ENCODE measurements around the gene SMG6.
"Not testable (repeated sequence)": the region's sequence is repeated elsewhere in the genome, so short reads cannot be mapped to it uniquely, and the experiment has no call there.

SMG6 gene

DNA sequence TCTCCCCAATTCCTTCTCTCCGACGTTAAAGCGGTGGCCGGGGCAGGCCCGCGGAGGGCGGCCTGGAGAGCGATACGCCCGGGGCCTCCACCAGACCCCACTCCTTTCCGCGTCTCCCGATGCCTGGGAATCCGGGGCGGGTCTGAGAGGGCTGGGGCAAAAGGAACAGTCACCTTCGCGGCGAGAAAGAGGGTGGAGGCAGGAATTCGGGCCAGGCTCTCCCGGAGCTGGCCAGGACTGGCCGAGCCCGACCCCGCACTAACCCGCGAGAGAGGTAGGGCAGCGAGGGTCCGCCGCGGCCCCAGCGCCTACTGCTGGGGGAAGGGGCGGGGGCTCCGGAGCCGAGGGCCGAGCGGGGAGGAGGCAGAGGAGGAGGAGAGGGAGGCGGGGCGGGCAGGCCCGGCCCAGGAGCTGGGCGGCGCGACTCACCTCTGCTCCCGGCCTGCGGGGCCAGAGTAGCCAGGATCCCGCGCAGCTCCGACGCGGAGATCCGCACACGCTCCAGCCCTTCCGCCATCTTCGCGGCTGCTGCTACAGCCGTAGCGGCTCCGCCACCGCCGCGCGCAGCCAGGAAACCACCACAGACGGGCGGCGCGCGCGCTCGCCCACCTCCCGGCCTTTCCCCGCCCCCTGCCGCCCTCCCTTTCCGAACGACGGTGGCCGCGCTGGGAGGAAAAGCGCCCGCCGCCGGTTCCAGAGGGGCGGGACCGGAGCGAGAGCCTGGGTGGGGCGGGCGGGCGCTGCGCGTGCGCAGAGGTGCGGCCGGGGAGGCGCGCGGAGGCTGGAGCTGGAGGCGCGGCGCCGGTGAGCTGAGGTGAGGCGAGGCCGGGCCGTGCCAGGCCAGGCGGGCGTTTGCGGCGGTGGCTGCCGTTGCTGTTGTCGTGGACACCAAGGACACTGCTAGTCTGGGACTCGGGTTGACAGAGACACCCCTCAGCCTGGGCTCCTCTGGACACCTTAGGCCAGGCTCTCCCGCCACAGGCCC lies at the start of gene SMG6, which contains the start of gene SRR:
TSS of gene SMG6 (minus strand) at position 582 of the 985 bp plus-strand sequence. CDS start at position 517, 65 bp downstream.
TSS of gene SRR (plus strand) at position 747 of the 985 bp plus-strand sequence. CDS start 11,611 bp downstream, outside the sequence.
- DNase-seq (ENCODE audit: low spot score) = peak; percentile 100

- no peak for DNase-seq (ENCODE audit: low spot score)
These were observed 47.7 kb upstream of the SMG6 start for GRCh38 chr17:2351269-2351668.

DNA sequence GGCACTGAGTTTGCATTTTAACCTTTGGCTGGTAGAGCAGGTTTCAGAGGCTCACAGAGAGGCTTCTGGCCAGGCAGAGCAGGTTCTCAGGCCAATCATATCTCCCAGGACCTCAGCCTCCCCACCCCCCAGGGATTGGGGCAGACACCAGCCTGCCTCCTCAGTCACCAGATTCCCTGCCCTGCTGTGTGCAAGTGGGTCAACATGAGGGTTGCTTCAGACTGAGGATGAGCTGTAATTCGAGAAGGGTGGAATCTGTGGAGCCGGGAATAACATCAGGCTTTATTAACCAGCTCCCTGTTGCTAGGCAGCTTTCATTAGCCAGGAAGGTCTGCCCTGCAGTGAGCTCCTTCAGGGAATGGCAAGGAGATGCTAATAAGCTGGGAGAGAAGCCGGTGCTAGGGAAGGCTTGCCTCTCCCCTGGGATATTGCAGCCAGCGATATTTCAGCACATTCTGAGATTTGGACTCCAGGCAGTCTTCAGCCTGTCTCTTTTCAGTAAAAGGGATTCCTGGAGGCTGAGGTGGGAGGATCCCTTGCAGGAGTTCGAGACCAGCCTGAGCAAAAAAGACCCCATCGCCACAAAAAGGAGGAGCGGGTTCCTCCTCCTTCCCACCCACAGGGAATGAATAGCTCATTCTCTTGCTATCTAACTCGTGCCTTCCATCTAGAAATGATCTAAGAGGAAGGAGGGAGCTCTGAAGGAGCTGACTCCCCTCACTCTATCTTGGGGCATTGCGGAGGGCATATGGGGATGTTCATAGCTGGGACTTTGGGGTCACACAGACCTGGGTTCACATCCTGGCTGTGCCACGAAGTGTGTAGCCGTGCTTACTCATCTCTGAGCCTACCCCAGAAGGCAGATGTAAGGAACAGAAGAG lies 44.5 kb upstream of the SMG6 start:
- DNase-seq (ENCODE audit: low spot score) = peak; percentile 87

- no peak for DNase-seq (ENCODE audit: low spot score)
These were observed 42.9 kb upstream of the SMG6 start for GRCh38 chr17:2346475-2346874.

- no peak for DNase-seq (ENCODE audit: low spot score)
These were observed 40.9 kb upstream of the SMG6 start for GRCh38 chr17:2344528-2344927.

GRCh38 chr17:2343421-2343820 lies 39.8 kb upstream of the SMG6 start:
- DNase-seq (ENCODE audit: low spot score) = no peak

GRCh38 chr17:2338315-2338657 lies 34.7 kb upstream of the SMG6 start:
- DNase-seq (ENCODE audit: low spot score) = peak; percentile 18

DNA sequence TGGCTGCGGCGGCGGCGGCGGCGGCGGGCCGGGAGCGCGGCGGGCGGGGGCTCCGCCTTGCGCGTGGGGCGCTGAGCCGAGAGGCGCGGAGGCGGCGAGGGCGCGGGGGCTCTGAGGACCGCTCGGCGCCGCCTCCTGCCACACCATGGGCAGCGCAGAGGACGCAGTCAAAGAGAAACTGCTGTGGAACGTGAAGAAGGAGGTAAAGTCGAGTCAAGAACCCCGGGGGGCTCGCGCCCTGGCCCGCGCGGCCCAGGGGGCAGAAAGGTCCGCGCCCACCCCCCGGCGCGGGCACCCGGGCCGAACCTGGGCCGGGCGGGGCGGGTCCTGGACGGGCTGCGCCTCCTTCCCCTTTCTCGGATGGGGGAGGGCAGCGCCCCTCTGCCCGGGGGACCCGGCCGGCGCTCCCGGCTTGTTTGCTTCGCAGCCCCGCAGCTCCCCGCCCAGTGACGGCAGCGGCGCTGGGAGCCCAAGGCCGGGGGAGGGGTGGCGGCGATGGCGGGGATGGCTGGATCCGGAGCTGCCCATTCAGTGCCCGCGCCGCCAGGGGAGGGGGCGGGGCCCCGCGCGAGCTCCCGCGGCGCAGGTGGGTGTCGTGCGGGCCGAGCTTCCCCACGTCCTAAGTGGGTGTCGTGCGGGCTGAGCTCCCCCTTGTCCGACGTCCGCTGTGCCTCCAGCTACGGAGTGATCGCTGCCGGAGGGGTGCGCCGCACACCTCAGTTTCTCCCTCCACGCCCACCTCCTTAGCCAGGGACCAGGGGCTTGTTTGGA lies 34.1 kb upstream of the SMG6 start:
- DNase-seq (ENCODE audit: low spot score) = peak; percentile 93

DNA sequence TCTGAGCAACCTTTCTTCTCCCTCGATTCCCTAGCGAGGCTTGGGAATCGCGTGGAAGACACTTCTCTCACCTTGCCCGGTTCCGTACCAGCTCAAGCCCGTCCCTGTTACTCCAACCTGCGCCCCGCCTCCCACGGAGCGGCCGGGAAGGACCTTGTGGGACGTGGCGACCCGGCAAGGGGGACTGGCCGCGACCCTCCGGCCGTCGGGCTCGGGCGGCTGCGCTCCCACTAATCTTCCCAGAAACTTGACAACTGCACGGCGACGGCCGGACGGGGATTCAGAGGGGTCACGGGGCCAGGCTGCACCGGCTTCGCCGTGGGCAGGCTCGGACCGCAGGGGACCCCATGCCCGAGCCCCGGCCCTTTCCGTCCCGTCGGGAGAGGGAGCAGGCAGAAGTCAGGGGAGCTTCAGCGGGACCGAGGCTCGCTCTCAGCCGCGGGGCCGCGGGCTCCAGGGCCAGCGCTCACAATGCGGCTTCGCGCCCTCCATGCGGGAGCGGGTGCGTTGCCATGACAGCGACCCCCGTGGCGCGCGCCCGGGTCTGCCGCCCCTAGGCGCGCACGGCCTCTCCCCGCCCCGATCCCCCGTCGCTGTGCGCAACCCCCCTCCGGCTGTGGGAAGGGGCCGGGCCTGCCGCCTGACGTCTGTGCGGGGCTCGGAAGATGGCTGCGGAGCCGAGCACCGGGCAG lies 33.4 kb upstream of the SMG6 start, which contains the start of gene SGSM2:
TSS of gene SGSM2 (plus strand) at position 650 of the 692 bp plus-strand sequence. CDS start 188 bp downstream, outside the sequence.
- DNase-seq (ENCODE audit: low spot score) = peak; percentile 89

- DNase-seq (ENCODE audit: low spot score) = peak; percentile 99
These were observed 32.7 kb upstream of the SMG6 start, which contains the start of gene TSR1 for GRCh38 chr17:2336215-2336851. TSS of gene TSR1 (minus strand) at chr17:2336457. CDS start at chr17:2336427, 30 bp downstream.

DNA sequence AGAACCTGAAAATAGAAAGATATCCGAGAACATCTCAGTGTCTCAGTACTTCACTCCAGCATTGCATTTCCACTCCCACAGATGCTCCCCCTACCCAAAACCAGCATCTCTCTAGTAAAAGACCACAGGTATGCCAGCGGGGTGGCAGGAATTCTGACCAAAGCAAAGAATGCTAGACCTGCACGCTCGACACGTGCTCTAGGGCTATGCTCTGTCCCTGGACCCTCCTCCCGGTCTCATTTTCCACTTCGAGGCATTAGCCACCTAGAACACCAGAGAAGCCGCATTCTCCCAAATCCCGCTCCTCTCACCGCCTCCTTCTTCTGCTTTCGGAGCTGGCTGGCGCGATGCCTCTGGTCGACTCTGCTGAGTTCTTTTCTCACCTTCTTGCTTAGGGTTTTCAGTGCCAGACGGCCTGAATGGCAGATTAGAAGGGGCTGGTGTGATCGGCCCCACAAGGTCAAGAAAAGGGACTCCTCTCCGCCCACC lies 32.2 kb upstream of the SMG6 start:
- DNase-seq (ENCODE audit: low spot score) = peak; percentile 27

- no peak for DNase-seq (ENCODE audit: low spot score)
These were observed 27.7 kb upstream of the SMG6 start for GRCh38 chr17:2331303-2331702.

GRCh38 chr17:2323629-2324314 lies 20.2 kb upstream of the SMG6 start:
- DNase-seq (ENCODE audit: low spot score) = no peak

- DNase-seq (ENCODE audit: low spot score) = no peak
These were observed 17.8 kb upstream of the SMG6 start for GRCh38 chr17:2321399-2321798.

GRCh38 chr17:2319051-2319450 lies 15.5 kb upstream of the SMG6 start:
- DNase-seq (ENCODE audit: low spot score) = no peak

GRCh38 chr17:2317796-2318195 lies 14.2 kb upstream of the SMG6 start:
- DNase-seq (ENCODE audit: low spot score) = no peak

- DNase-seq (ENCODE audit: low spot score) = not testable (repeated sequence)
These were observed 13.3 kb upstream of the SMG6 start for GRCh38 chr17:2316916-2317205.

- no peak for DNase-seq (ENCODE audit: low spot score)
These were observed 9.2 kb upstream of the SMG6 start for GRCh38 chr17:2312736-2313135.

GRCh38 chr17:2309338-2310154 lies 6.0 kb upstream of the SMG6 start:
- DNase-seq (ENCODE audit: low spot score) = no peak
